GM23338 (cell line): Measurements from ENCODE around the gene THBS3.
"Not testable (repeated sequence)": the region's sequence is repeated elsewhere in the genome, so short reads cannot be mapped to it uniquely, and the experiment has no call there.

Experiments used
- CREB1 ChIP-seq: fragments of 250-450 bp; sonication (Bioruptor Pico); IDR thresholded peaks from 2 replicates; pipeline ENCODE4 v1.5.0; 2020; ENCODE audit warnings: low read depth, mild to moderate bottlenecking, moderate library complexity
- EZH2 ChIP-seq: fragments of 200-600 bp; sonication (generic); IDR thresholded peaks from one replicate; pipeline ENCODE4 v1.8.0; 2017; ENCODE audit warnings: antibody characterized with exemption, mild to moderate bottlenecking, low read depth; ENCODE audit not compliant: unreplicated experiment
- EZH2phosphoT487 ChIP-seq: fragments of 200-600 bp; sonication (generic); IDR thresholded peaks from one replicate; pipeline ENCODE4 v1.8.1; 2018; ENCODE audit warnings: antibody characterized with exemption; ENCODE audit not compliant: unreplicated experiment
- JUNB ChIP-seq: IDR thresholded peaks from one replicate; pipeline ENCODE4 v1.6.1; 2016; ENCODE audit warnings: antibody characterized with exemption; ENCODE audit not compliant: unreplicated experiment
- NANOG ChIP-seq: IDR thresholded peaks from 2 replicates; pipeline ENCODE4 v1.6.1; 2016; ENCODE audit warnings: antibody characterized with exemption, borderline replicate concordance
- POLR2AphosphoS5 ChIP-seq: IDR thresholded peaks from 2 replicates; pipeline ENCODE4 v1.6.1; 2016; ENCODE audit warnings: antibody characterized with exemption, low read depth
- TF ChIP-seq, protein P1 (sequence below): IDR thresholded peaks from one replicate; pipeline ENCODE4 v1.6.1; 2018; ENCODE audit warnings: antibody characterized with exemption; ENCODE audit not compliant: unreplicated experiment
- TF ChIP-seq, protein P2 (sequence below), 2 experiments: fragments of 200-600 bp in 1 of 2; sonication (generic) in 1 of 2; conservative IDR thresholded peaks; 2 replicates each; pipeline versions ENCODE4 v1.5.1 to v1.6.1; 2016 to 2017; ENCODE audit warnings: antibody characterized with exemption in 2 of 2, low read depth in 2 of 2, mild to moderate bottlenecking in 2 of 2, moderate library complexity in 1 of 2
- TF ChIP-seq, protein P3 (sequence below): IDR thresholded peaks from 2 replicates; pipeline ENCODE4 v1.6.1; 2016; ENCODE audit warnings: antibody characterized with exemption

DNA sequence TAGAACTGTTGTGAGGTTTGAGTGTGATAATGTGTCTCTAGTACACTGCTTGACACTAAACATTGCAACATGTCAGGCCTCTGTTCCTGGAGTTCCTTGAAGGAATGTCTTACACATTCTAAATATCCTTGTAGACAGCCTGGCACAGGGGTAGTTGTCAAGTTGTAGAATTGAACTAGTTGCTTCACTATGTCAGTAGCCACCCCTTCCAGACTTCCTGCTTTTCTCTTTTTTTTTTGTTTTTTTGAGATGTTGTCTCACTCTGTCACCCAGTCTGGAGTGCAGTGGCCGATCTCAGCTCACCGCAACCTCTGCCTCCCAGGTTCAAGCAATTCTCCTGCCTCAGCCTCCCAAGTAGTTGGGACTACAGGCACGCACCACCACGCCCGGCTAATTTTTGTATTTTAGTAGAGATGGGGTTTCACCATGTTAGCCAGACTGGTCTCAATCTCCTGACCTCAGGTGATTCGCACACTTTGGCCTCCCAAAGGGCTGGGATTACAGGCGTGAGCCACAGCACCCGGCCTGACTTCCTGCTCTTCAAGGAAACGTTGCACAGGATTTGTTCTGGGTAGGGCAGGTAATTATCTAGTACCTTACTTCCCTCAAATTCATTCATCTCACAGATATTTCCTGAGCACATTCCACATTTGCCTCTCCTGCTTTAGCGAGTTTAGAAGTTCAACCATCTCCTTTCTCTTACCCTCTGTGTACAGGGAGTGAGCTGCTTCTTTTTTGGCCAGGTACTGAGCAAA, 12.7 kb upstream of the THBS3 start:
- TF ChIP-seq, protein P1, sequence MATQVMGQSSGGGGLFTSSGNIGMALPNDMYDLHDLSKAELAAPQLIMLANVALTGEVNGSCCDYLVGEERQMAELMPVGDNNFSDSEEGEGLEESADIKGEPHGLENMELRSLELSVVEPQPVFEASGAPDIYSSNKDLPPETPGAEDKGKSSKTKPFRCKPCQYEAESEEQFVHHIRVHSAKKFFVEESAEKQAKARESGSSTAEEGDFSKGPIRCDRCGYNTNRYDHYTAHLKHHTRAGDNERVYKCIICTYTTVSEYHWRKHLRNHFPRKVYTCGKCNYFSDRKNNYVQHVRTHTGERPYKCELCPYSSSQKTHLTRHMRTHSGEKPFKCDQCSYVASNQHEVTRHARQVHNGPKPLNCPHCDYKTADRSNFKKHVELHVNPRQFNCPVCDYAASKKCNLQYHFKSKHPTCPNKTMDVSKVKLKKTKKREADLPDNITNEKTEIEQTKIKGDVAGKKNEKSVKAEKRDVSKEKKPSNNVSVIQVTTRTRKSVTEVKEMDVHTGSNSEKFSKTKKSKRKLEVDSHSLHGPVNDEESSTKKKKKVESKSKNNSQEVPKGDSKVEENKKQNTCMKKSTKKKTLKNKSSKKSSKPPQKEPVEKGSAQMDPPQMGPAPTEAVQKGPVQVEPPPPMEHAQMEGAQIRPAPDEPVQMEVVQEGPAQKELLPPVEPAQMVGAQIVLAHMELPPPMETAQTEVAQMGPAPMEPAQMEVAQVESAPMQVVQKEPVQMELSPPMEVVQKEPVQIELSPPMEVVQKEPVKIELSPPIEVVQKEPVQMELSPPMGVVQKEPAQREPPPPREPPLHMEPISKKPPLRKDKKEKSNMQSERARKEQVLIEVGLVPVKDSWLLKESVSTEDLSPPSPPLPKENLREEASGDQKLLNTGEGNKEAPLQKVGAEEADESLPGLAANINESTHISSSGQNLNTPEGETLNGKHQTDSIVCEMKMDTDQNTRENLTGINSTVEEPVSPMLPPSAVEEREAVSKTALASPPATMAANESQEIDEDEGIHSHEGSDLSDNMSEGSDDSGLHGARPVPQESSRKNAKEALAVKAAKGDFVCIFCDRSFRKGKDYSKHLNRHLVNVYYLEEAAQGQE: not testable (repeated sequence)
- TF ChIP-seq, protein P2, sequence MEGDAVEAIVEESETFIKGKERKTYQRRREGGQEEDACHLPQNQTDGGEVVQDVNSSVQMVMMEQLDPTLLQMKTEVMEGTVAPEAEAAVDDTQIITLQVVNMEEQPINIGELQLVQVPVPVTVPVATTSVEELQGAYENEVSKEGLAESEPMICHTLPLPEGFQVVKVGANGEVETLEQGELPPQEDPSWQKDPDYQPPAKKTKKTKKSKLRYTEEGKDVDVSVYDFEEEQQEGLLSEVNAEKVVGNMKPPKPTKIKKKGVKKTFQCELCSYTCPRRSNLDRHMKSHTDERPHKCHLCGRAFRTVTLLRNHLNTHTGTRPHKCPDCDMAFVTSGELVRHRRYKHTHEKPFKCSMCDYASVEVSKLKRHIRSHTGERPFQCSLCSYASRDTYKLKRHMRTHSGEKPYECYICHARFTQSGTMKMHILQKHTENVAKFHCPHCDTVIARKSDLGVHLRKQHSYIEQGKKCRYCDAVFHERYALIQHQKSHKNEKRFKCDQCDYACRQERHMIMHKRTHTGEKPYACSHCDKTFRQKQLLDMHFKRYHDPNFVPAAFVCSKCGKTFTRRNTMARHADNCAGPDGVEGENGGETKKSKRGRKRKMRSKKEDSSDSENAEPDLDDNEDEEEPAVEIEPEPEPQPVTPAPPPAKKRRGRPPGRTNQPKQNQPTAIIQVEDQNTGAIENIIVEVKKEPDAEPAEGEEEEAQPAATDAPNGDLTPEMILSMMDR (conservative IDR thresholded peaks at IDR 0.05; ENCODE audit: low read depth in 2 of 2): not testable (repeated sequence)
- not testable (repeated sequence) for TF ChIP-seq POLR2AphosphoS5; EZH2; EZH2phosphoT487; NANOG; CREB1 (CRISPR knock-in tag); JUNB
- TF ChIP-seq, protein P3, sequence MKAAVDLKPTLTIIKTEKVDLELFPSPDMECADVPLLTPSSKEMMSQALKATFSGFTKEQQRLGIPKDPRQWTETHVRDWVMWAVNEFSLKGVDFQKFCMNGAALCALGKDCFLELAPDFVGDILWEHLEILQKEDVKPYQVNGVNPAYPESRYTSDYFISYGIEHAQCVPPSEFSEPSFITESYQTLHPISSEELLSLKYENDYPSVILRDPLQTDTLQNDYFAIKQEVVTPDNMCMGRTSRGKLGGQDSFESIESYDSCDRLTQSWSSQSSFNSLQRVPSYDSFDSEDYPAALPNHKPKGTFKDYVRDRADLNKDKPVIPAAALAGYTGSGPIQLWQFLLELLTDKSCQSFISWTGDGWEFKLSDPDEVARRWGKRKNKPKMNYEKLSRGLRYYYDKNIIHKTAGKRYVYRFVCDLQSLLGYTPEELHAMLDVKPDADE: not testable (repeated sequence)
